ENCODE data around the gene ST6GALNAC3.

Gene ST6GALNAC3

GRCh38 chr1:76510672-76511557, 436.4 kb downstream of the ST6GALNAC3 start:
- Histone ChIP-seq H3K27ac (ENCODE audit: extremely low read depth, low read depth, low read length) (no peak overlapping the region), H3K4me1 (ENCODE audit: control insufficient read depth, insufficient read depth, low read length) (no peaks in the 10 kb centered on the region), H3K36me3 (ENCODE audit: control insufficient read depth in 2 of 2, insufficient read depth in 1 of 2, low read length in 2 of 2) (no peaks in the 10 kb centered on the region), H3K4me3 (ENCODE audit: low read depth, low read length) (no peak overlapping the region), H3K9me3 (ENCODE audit: control insufficient read depth, insufficient read depth, low read depth, low read length) (no peaks in the 10 kb centered on the region)
- POLR2A ChIA-PET: no interaction called here
- TF ChIP-seq, protein P1, sequence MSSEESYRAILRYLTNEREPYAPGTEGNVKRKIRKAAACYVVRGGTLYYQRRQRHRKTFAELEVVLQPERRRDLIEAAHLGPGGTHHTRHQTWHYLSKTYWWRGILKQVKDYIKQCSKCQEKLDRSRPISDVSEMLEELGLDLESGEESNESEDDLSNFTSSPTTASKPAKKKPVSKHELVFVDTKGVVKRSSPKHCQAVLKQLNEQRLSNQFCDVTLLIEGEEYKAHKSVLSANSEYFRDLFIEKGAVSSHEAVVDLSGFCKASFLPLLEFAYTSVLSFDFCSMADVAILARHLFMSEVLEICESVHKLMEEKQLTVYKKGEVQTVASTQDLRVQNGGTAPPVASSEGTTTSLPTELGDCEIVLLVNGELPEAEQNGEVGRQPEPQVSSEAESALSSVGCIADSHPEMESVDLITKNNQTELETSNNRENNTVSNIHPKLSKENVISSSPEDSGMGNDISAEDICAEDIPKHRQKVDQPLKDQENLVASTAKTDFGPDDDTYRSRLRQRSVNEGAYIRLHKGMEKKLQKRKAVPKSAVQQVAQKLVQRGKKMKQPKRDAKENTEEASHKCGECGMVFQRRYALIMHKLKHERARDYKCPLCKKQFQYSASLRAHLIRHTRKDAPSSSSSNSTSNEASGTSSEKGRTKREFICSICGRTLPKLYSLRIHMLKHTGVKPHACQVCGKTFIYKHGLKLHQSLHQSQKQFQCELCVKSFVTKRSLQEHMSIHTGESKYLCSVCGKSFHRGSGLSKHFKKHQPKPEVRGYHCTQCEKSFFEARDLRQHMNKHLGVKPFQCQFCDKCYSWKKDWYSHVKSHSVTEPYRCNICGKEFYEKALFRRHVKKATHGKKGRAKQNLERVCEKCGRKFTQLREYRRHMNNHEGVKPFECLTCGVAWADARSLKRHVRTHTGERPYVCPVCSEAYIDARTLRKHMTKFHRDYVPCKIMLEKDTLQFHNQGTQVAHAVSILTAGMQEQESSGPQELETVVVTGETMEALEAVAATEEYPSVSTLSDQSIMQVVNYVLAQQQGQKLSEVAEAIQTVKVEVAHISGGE (tag by site-specific recombination; conservative IDR thresholded peaks at IDR 0.05; ENCODE audit: low read depth): no peak
- TF ChIP-seq ZBTB10 (tag by site-specific recombination; IDR thresholded peaks at IDR 0.05) (no peak), ZNF776 (tag by site-specific recombination; IDR thresholded peaks at IDR 0.05; ENCODE audit: borderline replicate concordance) (no peak), ZNF658 (tag by site-specific recombination; IDR thresholded peaks at IDR 0.05) (no peak), EGR2 (tag by site-specific recombination; IDR thresholded peaks at IDR 0.05; ENCODE audit: low read depth) (peak; percentile 97), ZFHX2 (tag by site-specific recombination; conservative IDR thresholded peaks at IDR 0.05) (peak; percentile 89)
- TF ChIP-seq, protein P2, sequence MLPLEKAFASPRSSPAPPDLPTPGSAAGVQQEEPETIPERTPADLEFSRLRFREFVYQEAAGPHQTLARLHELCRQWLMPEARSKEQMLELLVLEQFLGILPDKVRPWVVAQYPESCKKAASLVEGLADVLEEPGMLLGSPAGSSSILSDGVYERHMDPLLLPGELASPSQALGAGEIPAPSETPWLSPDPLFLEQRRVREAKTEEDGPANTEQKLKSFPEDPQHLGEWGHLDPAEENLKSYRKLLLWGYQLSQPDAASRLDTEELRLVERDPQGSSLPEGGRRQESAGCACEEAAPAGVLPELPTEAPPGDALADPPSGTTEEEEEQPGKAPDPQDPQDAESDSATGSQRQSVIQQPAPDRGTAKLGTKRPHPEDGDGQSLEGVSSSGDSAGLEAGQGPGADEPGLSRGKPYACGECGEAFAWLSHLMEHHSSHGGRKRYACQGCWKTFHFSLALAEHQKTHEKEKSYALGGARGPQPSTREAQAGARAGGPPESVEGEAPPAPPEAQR (tag by site-specific recombination; IDR thresholded peaks at IDR 0.05): no peak
- CTCF ChIA-PET: no interaction called here

DNA sequence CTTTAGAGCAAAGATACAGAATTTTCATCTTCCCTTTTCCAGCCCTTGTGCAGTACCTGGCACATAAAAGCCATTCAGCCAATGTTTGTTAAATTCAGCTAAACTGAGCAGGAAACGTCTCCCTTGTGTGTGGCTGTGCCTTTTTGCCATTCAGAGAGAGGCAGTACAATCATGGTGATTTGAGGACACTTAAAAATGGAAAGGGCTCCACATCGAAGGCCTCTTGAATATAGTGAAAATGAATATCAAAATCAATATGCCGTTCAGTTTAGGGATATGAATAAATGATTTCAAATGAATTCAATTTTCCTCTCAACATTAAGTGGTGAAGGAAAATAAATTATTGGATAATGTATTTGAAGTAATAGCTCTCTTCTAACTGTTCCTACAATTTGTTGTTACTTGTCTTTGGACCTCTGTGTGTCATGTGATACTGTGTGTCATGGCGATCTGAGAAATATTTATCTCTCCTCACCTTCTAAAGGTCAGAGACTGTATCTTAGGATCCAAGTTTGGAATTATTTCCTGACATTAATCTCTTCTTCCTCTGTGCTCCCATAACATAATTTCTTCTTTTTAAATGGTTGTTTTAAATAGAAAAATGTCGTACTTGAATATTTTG, 437.1 kb downstream of the ST6GALNAC3 start:
- ChIA-PET POLR2A (no interaction called here), CTCF (no interaction called here)
- Histone ChIP-seq H3K4me1 (ENCODE audit: control insufficient read depth, insufficient read depth, low read length) (no peaks in the 10 kb centered on the region), H3K27ac (ENCODE audit: extremely low read depth, low read depth, low read length) (no peak overlapping the region), H3K4me3 (ENCODE audit: low read depth, low read length) (no peak overlapping the region), H3K36me3 (ENCODE audit: control insufficient read depth in 2 of 2, insufficient read depth in 1 of 2, low read length in 2 of 2) (no peaks in the 10 kb centered on the region), H3K9me3 (ENCODE audit: control insufficient read depth, insufficient read depth, low read depth, low read length) (no peaks in the 10 kb centered on the region)
- no peak for TF ChIP-seq ZBTB21 (tag by site-specific recombination; IDR thresholded peaks at IDR 0.05)
- TF ChIP-seq ZFP37 (tag by site-specific recombination; IDR thresholded peaks at IDR 0.05): no peak
- TF ChIP-seq ZNF670 (tag by site-specific recombination; IDR thresholded peaks at IDR 0.05; ENCODE audit: low read depth): no peak
- no peak for TF ChIP-seq ZNF488 (tag by site-specific recombination; IDR thresholded peaks at IDR 0.05)
- no peak for TF ChIP-seq ZNF433 (tag by site-specific recombination; IDR thresholded peaks at IDR 0.05; ENCODE audit: low read depth)
- TF ChIP-seq ZNF221 (tag by site-specific recombination; IDR thresholded peaks at IDR 0.05; ENCODE audit: borderline replicate concordance): no peak
- TF ChIP-seq, protein P3, sequence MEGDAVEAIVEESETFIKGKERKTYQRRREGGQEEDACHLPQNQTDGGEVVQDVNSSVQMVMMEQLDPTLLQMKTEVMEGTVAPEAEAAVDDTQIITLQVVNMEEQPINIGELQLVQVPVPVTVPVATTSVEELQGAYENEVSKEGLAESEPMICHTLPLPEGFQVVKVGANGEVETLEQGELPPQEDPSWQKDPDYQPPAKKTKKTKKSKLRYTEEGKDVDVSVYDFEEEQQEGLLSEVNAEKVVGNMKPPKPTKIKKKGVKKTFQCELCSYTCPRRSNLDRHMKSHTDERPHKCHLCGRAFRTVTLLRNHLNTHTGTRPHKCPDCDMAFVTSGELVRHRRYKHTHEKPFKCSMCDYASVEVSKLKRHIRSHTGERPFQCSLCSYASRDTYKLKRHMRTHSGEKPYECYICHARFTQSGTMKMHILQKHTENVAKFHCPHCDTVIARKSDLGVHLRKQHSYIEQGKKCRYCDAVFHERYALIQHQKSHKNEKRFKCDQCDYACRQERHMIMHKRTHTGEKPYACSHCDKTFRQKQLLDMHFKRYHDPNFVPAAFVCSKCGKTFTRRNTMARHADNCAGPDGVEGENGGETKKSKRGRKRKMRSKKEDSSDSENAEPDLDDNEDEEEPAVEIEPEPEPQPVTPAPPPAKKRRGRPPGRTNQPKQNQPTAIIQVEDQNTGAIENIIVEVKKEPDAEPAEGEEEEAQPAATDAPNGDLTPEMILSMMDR (tag by site-specific recombination; IDR thresholded peaks at IDR 0.05): no peak
- TF ChIP-seq, protein P4, sequence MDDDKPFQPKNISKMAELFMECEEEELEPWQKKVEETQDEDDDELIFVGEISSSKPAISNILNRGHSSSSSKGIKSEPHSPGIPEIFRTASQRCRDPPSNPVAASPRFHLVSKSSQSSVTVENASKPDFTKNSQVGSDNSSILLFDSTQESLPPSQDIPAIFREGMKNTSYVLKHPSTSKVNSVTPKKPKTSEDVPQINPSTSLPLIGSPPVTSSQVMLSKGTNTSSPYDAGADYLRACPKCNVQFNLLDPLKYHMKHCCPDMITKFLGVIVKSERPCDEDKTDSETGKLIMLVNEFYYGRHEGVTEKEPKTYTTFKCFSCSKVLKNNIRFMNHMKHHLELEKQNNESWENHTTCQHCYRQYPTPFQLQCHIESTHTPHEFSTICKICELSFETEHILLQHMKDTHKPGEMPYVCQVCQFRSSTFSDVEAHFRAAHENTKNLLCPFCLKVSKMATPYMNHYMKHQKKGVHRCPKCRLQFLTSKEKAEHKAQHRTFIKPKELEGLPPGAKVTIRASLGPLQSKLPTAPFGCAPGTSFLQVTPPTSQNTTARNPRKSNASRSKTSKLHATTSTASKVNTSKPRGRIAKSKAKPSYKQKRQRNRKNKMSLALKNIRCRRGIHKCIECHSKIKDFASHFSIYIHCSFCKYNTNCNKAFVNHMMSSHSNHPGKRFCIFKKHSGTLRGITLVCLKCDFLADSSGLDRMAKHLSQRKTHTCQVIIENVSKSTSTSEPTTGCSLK (tag by site-specific recombination; IDR thresholded peaks at IDR 0.05): no peak
- TF ChIP-seq GLI4 (tag by site-specific recombination; IDR thresholded peaks at IDR 0.05): no peak
- TF ChIP-seq, protein P5, sequence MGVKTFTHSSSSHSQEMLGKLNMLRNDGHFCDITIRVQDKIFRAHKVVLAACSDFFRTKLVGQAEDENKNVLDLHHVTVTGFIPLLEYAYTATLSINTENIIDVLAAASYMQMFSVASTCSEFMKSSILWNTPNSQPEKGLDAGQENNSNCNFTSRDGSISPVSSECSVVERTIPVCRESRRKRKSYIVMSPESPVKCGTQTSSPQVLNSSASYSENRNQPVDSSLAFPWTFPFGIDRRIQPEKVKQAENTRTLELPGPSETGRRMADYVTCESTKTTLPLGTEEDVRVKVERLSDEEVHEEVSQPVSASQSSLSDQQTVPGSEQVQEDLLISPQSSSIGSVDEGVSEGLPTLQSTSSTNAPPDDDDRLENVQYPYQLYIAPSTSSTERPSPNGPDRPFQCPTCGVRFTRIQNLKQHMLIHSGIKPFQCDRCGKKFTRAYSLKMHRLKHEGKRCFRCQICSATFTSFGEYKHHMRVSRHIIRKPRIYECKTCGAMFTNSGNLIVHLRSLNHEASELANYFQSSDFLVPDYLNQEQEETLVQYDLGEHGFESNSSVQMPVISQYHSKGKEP (tag by site-specific recombination; IDR thresholded peaks at IDR 0.05): no peak
- TF ChIP-seq ZNF701 (tag by site-specific recombination; IDR thresholded peaks at IDR 0.05): no peak

All from HEK293 (cell line).